DND-41 (cell line): Measurements from ENCODE around the gene GADD45B.

ENCODE experiments used
- CTCF ChIP-seq: IDR thresholded peaks from 2 replicates; pipeline ENCODE4 v1.5.1; 2012; ENCODE audit warnings: borderline replicate concordance, low read length, moderate library complexity, mild to moderate bottlenecking; ENCODE audit not compliant: poor library complexity, severe bottlenecking; ENCODE audit errors: extremely low read depth
- EZH2 ChIP-seq: IDR thresholded peaks from 3 replicates; pipeline ENCODE4 v1.6.1; 2012; ENCODE audit warnings: borderline replicate concordance, low read depth, mild to moderate bottlenecking, moderate library complexity, low read length, inconsistent platforms; ENCODE audit not compliant: severe bottlenecking

DNA sequence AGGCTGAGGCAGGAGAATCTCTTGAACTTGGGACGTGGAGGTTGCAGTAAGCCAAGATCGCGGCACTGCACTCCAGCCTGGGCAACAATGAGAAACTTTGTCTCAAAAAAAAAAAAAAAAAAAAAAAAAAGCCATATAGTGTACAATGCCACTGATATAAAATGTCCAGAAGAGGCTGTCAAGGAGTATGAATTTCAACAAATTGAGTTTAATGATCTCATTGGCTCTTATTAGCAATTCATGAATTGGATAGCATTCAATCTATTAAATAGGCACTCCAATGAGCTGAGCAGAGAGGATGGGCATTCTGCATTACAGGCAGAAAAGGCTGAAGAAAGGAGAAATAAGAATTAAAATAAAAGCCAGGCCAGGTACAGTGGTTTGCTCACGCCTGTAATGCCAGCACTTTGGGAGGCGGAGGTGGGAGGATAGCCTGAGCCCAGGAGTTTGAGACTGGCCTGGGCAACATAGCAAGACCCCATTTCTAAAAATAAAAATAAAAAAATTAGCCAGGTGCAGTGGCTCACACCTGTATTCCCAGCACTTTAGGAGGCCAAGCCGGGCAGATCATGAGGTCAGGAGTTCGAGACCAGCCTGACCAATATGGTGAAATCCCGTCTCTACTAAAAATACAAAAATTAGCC, 18.4 kb upstream of the GADD45B start:
- TF ChIP-seq CTCF (no peak), EZH2 (no peak)
